Caco-2 (cell line): Measurements from ENCODE around the gene ASMTL. TPM values are rescaled to one million over a fixed set of nuclear protein-coding genes. Genes with fewer than 3 reads are reported as not detected.
"Not testable (repeated sequence)": the region's sequence is repeated elsewhere in the genome, so short reads cannot be mapped to it uniquely, and the experiment has no call there.

Experiments used
- BruUV-seq: library from RNA; stranded (reverse); fragments of 400-500 nt; replicated peaks from 2 replicates; lab custom pipeline; 2021; lab: Mats Ljungman, UMichigan
- CTCF ChIA-PET: fragments of 300-600 bp; sonication (Branson Sonifier 250); formaldehyde crosslinking; loops from one replicate; lab custom pipeline; 2022; ENCODE audit warnings: antibody characterized with exemption; lab: Charles Lee
- POLR2A ChIA-PET: fragments of 300-600 bp; sonication (Branson Sonifier 250); formaldehyde crosslinking; loops from one replicate; lab custom pipeline; 2022; ENCODE audit warnings: antibody characterized with exemption; lab: Charles Lee
- DNase-seq, 2 experiments: peaks; one replicate each; pipeline versions ENCODE4 v3.0.0 to v3.0.0-alpha.2; 2020 to 2022
- H3K27me3 ChIP-seq: replicated peaks from 2 replicates; pipeline ENCODE4 v1.6.0; 2011; ENCODE audit warnings: low read length; ENCODE audit not compliant: control insufficient read depth, insufficient read depth
- H3K36me3 ChIP-seq: 2 replicates; pipeline ENCODE4 v1.5.1; 2011; ENCODE audit warnings: low read length; ENCODE audit not compliant: control insufficient read depth, insufficient read depth
- H3K4me1 ChIP-seq: fragments of 250-450 bp; sonication (Bioruptor Pico); 2 replicates; pipeline ENCODE4 v1.5.1; 2020; ENCODE audit warnings: mild to moderate bottlenecking
- H3K4me3 ChIP-seq: 2 replicates; pipeline ENCODE4 v1.5.1; 2011; ENCODE audit warnings: low read depth, mild to moderate bottlenecking, control low read depth, low read length
- H3K9me3 ChIP-seq: fragments of 250-450 bp; sonication (Bioruptor Pico); 2 replicates; pipeline ENCODE4 v1.5.1; 2020; ENCODE audit warnings: mild to moderate bottlenecking, moderate library complexity
- H3K27ac Mint-ChIP-seq: one replicate; pipeline ENCODE4 v1.8.0; 2022; ENCODE audit warnings: mixed read lengths; ENCODE audit not compliant: unreplicated experiment
- H3K27me3 Mint-ChIP-seq: one replicate; pipeline ENCODE4 v1.8.0; 2022; ENCODE audit warnings: mixed read lengths; ENCODE audit not compliant: insufficient read depth, unreplicated experiment
- H3K36me3 Mint-ChIP-seq: one replicate; pipeline ENCODE4 v1.8.0; 2022; ENCODE audit warnings: mild to moderate bottlenecking, mixed read lengths; ENCODE audit not compliant: insufficient read depth, unreplicated experiment
- H3K4me1 Mint-ChIP-seq: one replicate; pipeline ENCODE4 v1.8.0; 2022; ENCODE audit warnings: low read depth, mixed read lengths; ENCODE audit not compliant: unreplicated experiment
- H3K4me3 Mint-ChIP-seq: one replicate; pipeline ENCODE4 v1.8.0; 2022; ENCODE audit warnings: mild to moderate bottlenecking, moderate library complexity, mixed read lengths; ENCODE audit not compliant: unreplicated experiment
- H3K9me3 Mint-ChIP-seq: one replicate; pipeline ENCODE4 v1.8.0; 2022; ENCODE audit warnings: mixed read lengths; ENCODE audit not compliant: unreplicated experiment
- CTCF ChIP-seq, 2 experiments: fragments of 200-600 bp in 1 of 2; IDR thresholded peaks; 1 replicate in 1 of 2; 2 replicates in 1 of 2; pipeline versions ENCODE4 v1.5.1 to v1.8.0; 2011 to 2022; ENCODE audit warnings: antibody characterized with exemption in 1 of 2, control low read depth in 1 of 2, inconsistent platforms in 1 of 2, low read depth in 1 of 2, low read length in 1 of 2, mild to moderate bottlenecking in 1 of 2, moderate library complexity in 1 of 2; ENCODE audit not compliant: insufficient read depth in 1 of 2, severe bottlenecking in 1 of 2, unreplicated experiment in 1 of 2
- intact Hi-C: fragments of 100-400 bp; cut with micrococcal nuclease; formaldehyde crosslinking; loops from one replicate; pipeline ENCODE4 v1.10.0; 2022; ENCODE audit not compliant: unreplicated experiment
- total RNA-seq: library from RNA; stranded (reverse); gene quantifications from 2 replicates; pipeline ENCODE4 v1.2.3, GENCODE V29; 2022

ASMTL gene
- total RNA-seq, 1 experiment from 2014 or later, result 17.4 TPM

GRCh38 chrX:1450361-1451161, 2.1 kb downstream of the ASMTL start:
- CTCF ChIA-PET, result no interaction called here
- peaks cover 21% of the 10 kb centered on the region for H3K9me3 Mint-ChIP-seq
- POLR2A ChIA-PET, result no interaction called here

GRCh38 chrX:1449823-1450149, 2.9 kb downstream of the ASMTL start:
- DNase-seq, result no peak
- Mint-ChIP-seq H3K36me3 (peaks cover 51% of the 10 kb centered on the region), H3K4me1 (no peaks in the 10 kb centered on the region), H3K9me3 (peaks cover 26% of the 10 kb centered on the region), H3K27ac (peak overlapping the region; percentile 43), H3K4me3 (no peak overlapping the region), H3K27me3 (no peaks in the 10 kb centered on the region)
- no peaks in the 10 kb centered on the region for H3K4me1 ChIP-seq
- H3K27me3 ChIP-seq, result no peaks in the 10 kb centered on the region
- ChIA-PET POLR2A (no interaction called here), CTCF (no interaction called here)
- no peaks in the 10 kb centered on the region for H3K9me3 ChIP-seq
- TF ChIP-seq CTCF (IDR thresholded peaks at IDR 0.05; ENCODE audit: insufficient read depth in 1 of 2, low read depth in 1 of 2, low read length in 1 of 2, severe bottlenecking in 1 of 2, unreplicated experiment in 1 of 2), result no peak
- no peaks in the 10 kb centered on the region for H3K36me3 ChIP-seq
- intact Hi-C loops, result loop anchor here (10.0 kb wide), 1 partner anchor 1175 kb away; no protein-coding TSS in a partner anchor
- no TSS peak for BruUV-seq
- H3K4me3 ChIP-seq, result no peak overlapping the region

More at GRCh38 chrX:1450361-1451161, 2.1 kb downstream of the ASMTL start:
- Histone ChIP-seq H3K4me1 (no peaks in the 10 kb centered on the region), H3K27me3 (no peaks in the 10 kb centered on the region), H3K36me3 (no peaks in the 10 kb centered on the region), H3K9me3 (no peaks in the 10 kb centered on the region), H3K4me3 (no peak overlapping the region)
- no peak for TF ChIP-seq CTCF (IDR thresholded peaks at IDR 0.05; ENCODE audit: insufficient read depth in 1 of 2, low read depth in 1 of 2, low read length in 1 of 2, severe bottlenecking in 1 of 2, unreplicated experiment in 1 of 2)
- H3K27ac Mint-ChIP-seq, result peak overlapping the region; percentile 43
- H3K27me3 Mint-ChIP-seq, result no peaks in the 10 kb centered on the region
- BruUV-seq, result no TSS peak
- no peaks in the 10 kb centered on the region for H3K4me1 Mint-ChIP-seq
- H3K4me3 Mint-ChIP-seq, result peak overlapping the region; percentile 73
- H3K36me3 Mint-ChIP-seq, result peaks cover 44% of the 10 kb centered on the region
- intact Hi-C loops, result loop anchor here (10.0 kb wide), 1 partner anchor 1174 kb away; no protein-coding TSS in a partner anchor
- DNase-seq, result peak in 1 of 2 experiments; percentile 28

- no peak for TF ChIP-seq CTCF (IDR thresholded peaks at IDR 0.05; ENCODE audit: insufficient read depth in 1 of 2, low read depth in 1 of 2, low read length in 1 of 2, severe bottlenecking in 1 of 2, unreplicated experiment in 1 of 2)
- Histone ChIP-seq H3K4me1 (no peaks in the 10 kb centered on the region), H3K36me3 (no peaks in the 10 kb centered on the region), H3K27me3 (no peaks in the 10 kb centered on the region), H3K4me3 (no peak overlapping the region), H3K9me3 (no peaks in the 10 kb centered on the region)
- no peaks in the 10 kb centered on the region for H3K4me1 Mint-ChIP-seq
- ChIA-PET POLR2A (no interaction called here), CTCF (no interaction called here)
- no peak overlapping the region for H3K4me3 Mint-ChIP-seq
- H3K27ac Mint-ChIP-seq, result peak overlapping the region; percentile 43
- peaks cover 32% of the 10 kb centered on the region for H3K9me3 Mint-ChIP-seq
- peak in 1 of 2 experiments; percentile 27 for DNase-seq
- BruUV-seq, result no TSS peak
- H3K27me3 Mint-ChIP-seq, result no peaks in the 10 kb centered on the region
- peaks cover 55% of the 10 kb centered on the region for H3K36me3 Mint-ChIP-seq
- intact Hi-C loops, result no loop called here
Measured at GRCh38 chrX:1449036-1449822, 3.5 kb downstream of the ASMTL start.

DNA sequence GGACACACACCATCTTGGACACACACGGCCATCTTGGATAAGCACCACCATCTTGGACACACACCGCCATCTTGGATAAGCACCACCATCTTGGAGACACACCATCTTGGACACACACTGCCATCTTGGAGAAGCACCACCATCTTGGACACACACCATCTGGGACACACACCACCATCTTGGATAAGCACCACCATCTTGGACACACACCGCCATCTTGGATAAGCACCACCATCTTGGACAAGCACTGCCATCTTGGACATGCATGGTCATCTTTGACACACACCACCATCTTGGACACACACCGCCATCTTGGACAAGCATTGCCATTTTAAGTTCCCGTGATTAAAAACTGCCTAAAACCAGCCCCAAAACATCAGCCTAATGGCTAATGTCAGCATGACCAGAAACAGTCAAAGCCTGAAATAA, 4.1 kb downstream of the ASMTL start:
- intact Hi-C loops, H3K36me3 ChIP-seq, H3K9me3 ChIP-seq, H3K27ac Mint-ChIP-seq, H3K4me3 Mint-ChIP-seq, H3K4me1 ChIP-seq, BruUV-seq, DNase-seq, H3K27me3 ChIP-seq, H3K4me3 ChIP-seq, H3K4me1 Mint-ChIP-seq, POLR2A ChIA-PET, H3K27me3 Mint-ChIP-seq, CTCF ChIA-PET: not testable (repeated sequence)
- Mint-ChIP-seq H3K36me3 (peaks cover 61% of the 10 kb centered on the region), H3K9me3 (peaks cover 38% of the 10 kb centered on the region)
